ENCODE measurements around the gene HMGCS1. TPM values are rescaled to one million over a fixed set of nuclear protein-coding genes. Genes with fewer than 3 reads are reported as not detected.
"Not testable (repeated sequence)": the region's sequence is repeated elsewhere in the genome, so short reads cannot be mapped to it uniquely, and the experiment has no call there.

The HMGCS1 gene
- total RNA-seq, 1 donor from 2014 or later: 68.0 TPM

DNA sequence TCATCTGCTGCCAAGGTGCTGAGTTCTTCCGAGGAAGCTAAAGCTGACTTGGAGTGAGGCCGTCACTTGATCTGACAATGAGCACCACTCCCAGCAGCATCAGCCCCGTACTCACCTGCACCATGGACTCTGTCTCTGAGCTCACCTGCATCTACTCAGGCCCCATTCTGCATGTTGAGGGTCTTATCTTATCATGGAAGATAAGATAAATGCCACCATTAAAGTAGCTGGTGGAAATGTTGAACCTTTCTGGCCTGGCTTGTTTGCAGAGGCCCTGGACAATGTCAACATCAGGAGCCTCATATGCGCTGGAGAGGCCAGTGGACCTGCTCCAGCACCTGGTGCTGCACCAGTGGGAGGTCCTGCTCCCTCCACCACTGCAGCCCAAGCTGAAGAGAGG lies 35.0 kb upstream of the HMGCS1 start:
- Histone ChIP-seq H3K27ac (no peak overlapping the region), H3K4me1 (no peaks in the 10 kb centered on the region), H3K27me3 (no peaks in the 10 kb centered on the region), H3K36me3 (no peaks in the 10 kb centered on the region), H3K4me3 (no peak overlapping the region), H3K9me3 (no peaks in the 10 kb centered on the region)
- TF ChIP-seq POLR2AphosphoS5 (IDR thresholded peaks at IDR 0.05; ENCODE audit: insufficient read depth in 1 of 2, low read depth in 1 of 2) (no peak), POLR2A (IDR thresholded peaks at IDR 0.05) (no peak), CTCF (IDR thresholded peaks at IDR 0.05) (no peak)
- intact Hi-C loops (cut with DNase I): no loop called here
- no peak for DNase-seq (ENCODE audit: extremely low spot score in 2 of 2)

GRCh38 chr5:43338862-43339261 lies 25.6 kb upstream of the HMGCS1 start:
- TF ChIP-seq POLR2AphosphoS5 (IDR thresholded peaks at IDR 0.05; ENCODE audit: insufficient read depth in 1 of 2, low read depth in 1 of 2): no peak
- TF ChIP-seq CTCF (IDR thresholded peaks at IDR 0.05): no peak
- TF ChIP-seq POLR2A (IDR thresholded peaks at IDR 0.05): no peak
- Histone ChIP-seq H3K4me3 (no peak overlapping the region), H3K27me3 (no peaks in the 10 kb centered on the region), H3K36me3 (no peaks in the 10 kb centered on the region), H3K4me1 (no peaks in the 10 kb centered on the region), H3K9me3 (no peaks in the 10 kb centered on the region), H3K27ac (no peak overlapping the region)
- intact Hi-C loops (cut with DNase I): no loop called here
- DNase-seq (ENCODE audit: extremely low spot score in 2 of 2): no peak

- Histone ChIP-seq H3K4me1 (no peaks in the 10 kb centered on the region), H3K27me3 (no peaks in the 10 kb centered on the region), H3K9me3 (no peaks in the 10 kb centered on the region), H3K36me3 (no peaks in the 10 kb centered on the region), H3K4me3 (no peak overlapping the region), H3K27ac (no peak overlapping the region)
- intact Hi-C loops (cut with DNase I): no loop called here
- TF ChIP-seq POLR2A (IDR thresholded peaks at IDR 0.05) (no peak), POLR2AphosphoS5 (IDR thresholded peaks at IDR 0.05; ENCODE audit: insufficient read depth in 1 of 2, low read depth in 1 of 2) (no peak), CTCF (IDR thresholded peaks at IDR 0.05) (no peak)
- DNase-seq (ENCODE audit: extremely low spot score in 2 of 2): no peak
These were observed 22.9 kb upstream of the HMGCS1 start for GRCh38 chr5:43336159-43336558.

DNA sequence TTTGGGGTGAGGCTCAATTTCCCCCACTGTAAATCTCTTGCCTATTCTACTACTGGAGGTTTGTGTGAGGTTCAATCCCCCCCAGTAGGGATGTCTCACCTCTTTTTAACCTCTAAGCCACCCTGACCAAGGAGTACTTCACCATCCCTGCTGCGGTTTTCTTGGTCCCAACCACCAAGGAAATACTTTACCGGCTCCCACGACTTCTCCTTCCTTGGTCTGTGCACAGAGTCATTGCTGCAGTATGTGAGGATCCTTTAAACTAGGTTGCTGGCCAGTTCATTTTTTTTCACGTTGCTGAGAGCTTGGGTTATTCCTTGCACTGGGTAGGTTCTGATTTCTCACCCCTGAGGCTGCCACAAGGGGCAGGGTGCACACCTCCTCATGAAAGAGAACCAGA lies 22.5 kb upstream of the HMGCS1 start:
- TF ChIP-seq POLR2AphosphoS5 (IDR thresholded peaks at IDR 0.05; ENCODE audit: insufficient read depth in 1 of 2, low read depth in 1 of 2) (no peak), CTCF (IDR thresholded peaks at IDR 0.05) (no peak), POLR2A (IDR thresholded peaks at IDR 0.05) (no peak)
- Histone ChIP-seq H3K36me3 (no peaks in the 10 kb centered on the region), H3K27me3 (no peaks in the 10 kb centered on the region), H3K4me1 (no peaks in the 10 kb centered on the region), H3K4me3 (no peak overlapping the region), H3K27ac (no peak overlapping the region), H3K9me3 (no peaks in the 10 kb centered on the region)
- DNase-seq (ENCODE audit: extremely low spot score in 2 of 2): no peak
- intact Hi-C loops (cut with DNase I): no loop called here

GRCh38 chr5:43332401-43332800 lies 19.2 kb upstream of the HMGCS1 start:
- no peak overlapping the region for H3K27ac ChIP-seq
- DNase-seq (ENCODE audit: extremely low spot score in 2 of 2): no peak
- H3K27me3 ChIP-seq: no peaks in the 10 kb centered on the region
- H3K9me3 ChIP-seq: no peaks in the 10 kb centered on the region
- intact Hi-C loops (cut with DNase I): no loop called here
- H3K36me3 ChIP-seq: no peaks in the 10 kb centered on the region
- no peak for TF ChIP-seq POLR2AphosphoS5 (IDR thresholded peaks at IDR 0.05; ENCODE audit: insufficient read depth in 1 of 2, low read depth in 1 of 2)
- no peak for TF ChIP-seq POLR2A (IDR thresholded peaks at IDR 0.05)
- no peak for TF ChIP-seq CTCF (IDR thresholded peaks at IDR 0.05)
- no peaks in the 10 kb centered on the region for H3K4me1 ChIP-seq
- no peak overlapping the region for H3K4me3 ChIP-seq

DNA sequence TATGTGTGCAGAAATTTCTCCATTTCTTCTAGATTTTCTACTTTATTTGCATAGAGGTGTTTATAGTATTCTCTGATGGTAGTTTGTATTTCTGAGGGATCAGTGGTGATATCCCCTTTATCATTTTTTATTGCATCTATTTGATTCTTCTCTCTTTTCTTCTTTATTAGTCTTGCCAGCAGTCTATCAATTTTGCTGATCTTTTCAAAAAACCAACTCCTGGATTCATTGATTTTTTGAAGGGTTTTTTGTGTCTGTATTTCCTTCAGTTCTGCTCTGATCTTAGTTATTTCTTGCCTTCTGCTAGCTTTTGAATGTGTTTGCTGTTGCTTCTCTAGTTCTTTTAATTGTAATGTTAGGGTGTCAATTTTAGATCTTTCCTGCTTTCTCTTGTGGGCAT lies 12.4 kb upstream of the HMGCS1 start:
- DNase-seq (ENCODE audit: extremely low spot score in 2 of 2); H3K36me3 ChIP-seq; H3K9me3 ChIP-seq; H3K27ac ChIP-seq; intact Hi-C loops (cut with DNase I); H3K4me1 ChIP-seq; H3K27me3 ChIP-seq; H3K4me3 ChIP-seq: not testable (repeated sequence)

DNA sequence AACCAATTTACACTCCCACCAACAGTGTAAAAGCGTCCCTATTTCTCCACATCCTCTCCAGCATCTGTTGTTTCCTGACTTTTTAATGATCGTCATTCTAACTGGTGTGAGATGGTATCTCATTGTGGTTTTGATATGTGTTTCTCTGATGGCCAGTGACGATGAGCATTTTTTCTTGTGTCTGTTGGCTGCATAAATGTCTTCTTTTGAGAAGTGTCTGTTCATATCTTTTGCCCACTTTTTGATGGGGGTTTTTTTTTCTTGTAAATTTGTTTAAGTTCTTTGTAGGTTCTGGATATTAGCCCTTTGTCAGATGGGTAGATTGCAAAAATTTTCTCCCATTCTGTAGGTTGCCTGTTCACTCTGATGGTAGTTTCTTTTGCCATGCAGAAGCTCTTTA lies 10.3 kb upstream of the HMGCS1 start:
- H3K36me3 ChIP-seq; H3K4me1 ChIP-seq; DNase-seq (ENCODE audit: extremely low spot score in 2 of 2); H3K9me3 ChIP-seq; intact Hi-C loops (cut with DNase I); H3K27me3 ChIP-seq; H3K4me3 ChIP-seq; H3K27ac ChIP-seq: not testable (repeated sequence)

All from vagina (tissue), 2 donors.